H1 (cell line): Measurements from ENCODE around the gene ENO4. TPM values are rescaled to one million over a fixed set of nuclear protein-coding genes. Genes with fewer than 3 reads are reported as not detected.

Source experiments
- CTCF ChIA-PET: fragments of 300-600 bp; sonication (Branson Sonifier 250); formaldehyde crosslinking; loops from one replicate; lab custom pipeline; 2021; ENCODE audit not compliant: partially characterized antibody; lab: Charles Lee
- POLR2A ChIA-PET: fragments of 300-600 bp; sonication (Branson Sonifier 250); formaldehyde crosslinking; loops from one replicate; lab custom pipeline; 2021; ENCODE audit warnings: inconsistent platforms; ENCODE audit not compliant: partially characterized antibody; lab: Charles Lee
- DNase-seq, 2 experiments: peaks; one replicate each; pipeline versions ENCODE4 v3.0.0 to v3.0.0-alpha.2; 2010 to 2022; ENCODE audit warnings: low spot score in 2 of 2, low read depth in 1 of 2, mixed read lengths in 1 of 2
- FAIRE-seq: peaks from 2 replicates; lab custom pipeline; 2011; peaks lifted over from hg19 to GRCh38; lab: Jason Lieb, UNC
- H2AFZ ChIP-seq: 2 replicates; pipeline ENCODE4 v1.8.1; 2012; ENCODE audit warnings: low read length, inconsistent platforms
- H2AK5ac ChIP-seq: 2 replicates; pipeline ENCODE4 v1.6.1; 2013; ENCODE audit warnings: low read depth, low read length
- H2BK120ac ChIP-seq: replicated peaks from 2 replicates; pipeline ENCODE3; 2013; ENCODE audit warnings: low read depth, low read length, inconsistent platforms
- H2BK12ac ChIP-seq: 2 replicates; pipeline ENCODE4 v1.6.1; 2013; ENCODE audit warnings: low read depth, low read length
- H2BK15ac ChIP-seq: 2 replicates; pipeline ENCODE4 v1.6.1; 2013; ENCODE audit warnings: low read length
- H2BK20ac ChIP-seq: 2 replicates; pipeline ENCODE4 v1.6.1; 2013; ENCODE audit warnings: low read length
- H2BK5ac ChIP-seq: 2 replicates; pipeline ENCODE4 v1.6.1; 2013; ENCODE audit warnings: low read depth, low read length
- H3K14ac ChIP-seq: 2 replicates; pipeline ENCODE4 v1.6.1; 2013; ENCODE audit warnings: inconsistent platforms; ENCODE audit not compliant: insufficient read length
- H3K18ac ChIP-seq: 2 replicates; pipeline ENCODE4 v1.6.1; 2013; ENCODE audit warnings: low read length; ENCODE audit errors: extremely low read depth
- H3K23ac ChIP-seq: 2 replicates; pipeline ENCODE4 v1.6.1; 2013; ENCODE audit warnings: inconsistent platforms; ENCODE audit not compliant: insufficient read length
- H3K23me2 ChIP-seq: 2 replicates; pipeline ENCODE4 v1.6.1; 2013; ENCODE audit warnings: low read depth, low read length
- H3K27ac ChIP-seq: 2 replicates; pipeline ENCODE4 v1.6.1; 2011; ENCODE audit warnings: low read depth, low read length, inconsistent platforms
- H3K27me3 ChIP-seq, 4 experiments: replicated peaks in 1 of 4; 1 replicate in 1 of 4; 2 replicates in 3 of 4; pipeline versions ENCODE4 v1.6.1 to v1.8.1; 2011 to 2013; ENCODE audit warnings: low read length in 3 of 4, mild to moderate bottlenecking in 3 of 4, inconsistent platforms in 2 of 4, mixed read lengths in 2 of 4, moderate library complexity in 1 of 4; ENCODE audit not compliant: control insufficient read depth in 3 of 4, insufficient read depth in 3 of 4; ENCODE audit errors: extremely low read depth in 1 of 4
- H3K36me3 ChIP-seq, 4 experiments: 2 replicates each; pipeline versions ENCODE4 v1.6.1 to v1.8.1; 2011 to 2013; ENCODE audit warnings: mild to moderate bottlenecking in 4 of 4, low read length in 3 of 4, moderate library complexity in 2 of 4, control low read depth in 1 of 4, inconsistent platforms in 1 of 4; ENCODE audit not compliant: insufficient read depth in 4 of 4, control insufficient read depth in 2 of 4
- H3K4ac ChIP-seq: replicated peaks from 2 replicates; pipeline ENCODE3; 2013; ENCODE audit warnings: low read length, low read depth, mixed read lengths, inconsistent platforms; ENCODE audit not compliant: insufficient read length
- H3K4me1 ChIP-seq, 4 experiments: replicated peaks in 1 of 4; 1 replicate in 1 of 4; 2 replicates in 3 of 4; pipeline versions ENCODE4 v1.6.1 to v1.8.1; 2011 to 2013; ENCODE audit warnings: low read length in 3 of 4, inconsistent platforms in 2 of 4, mixed read lengths in 1 of 4; ENCODE audit not compliant: insufficient read depth in 4 of 4, control insufficient read depth in 3 of 4
- H3K4me2 ChIP-seq, 2 experiments: 2 replicates each; pipeline versions ENCODE4 v1.6.1 to v1.8.1; 2011 to 2013; ENCODE audit warnings: low read depth in 2 of 2, low read length in 2 of 2, control low read depth in 1 of 2, inconsistent platforms in 1 of 2, mild to moderate bottlenecking in 1 of 2; ENCODE audit not compliant: insufficient read depth in 1 of 2
- H3K4me3 ChIP-seq, 4 experiments: fragments of 200-600, 300-600 bp in 1 of 4; sonication (generic), shearing (Covaris generic), sonication (Bioruptor Twin) in 1 of 4; 2 replicates each; pipeline versions ENCODE4 v1.5.1 to v1.8.1; 2011 to 2016; ENCODE audit warnings: low read length in 4 of 4, low read depth in 3 of 4, control low read depth in 2 of 4, inconsistent platforms in 2 of 4, mild to moderate bottlenecking in 2 of 4, mixed read lengths in 1 of 4, moderate library complexity in 1 of 4; ENCODE audit not compliant: insufficient read depth in 2 of 4; ENCODE audit errors: extremely low read depth in 1 of 4
- H3K56ac ChIP-seq: replicated peaks from 2 replicates; pipeline ENCODE3; 2013; ENCODE audit warnings: low read depth, mild to moderate bottlenecking, mixed read lengths, low read length, inconsistent platforms; ENCODE audit not compliant: insufficient read length
- H3K79me1 ChIP-seq: 2 replicates; pipeline ENCODE4 v1.6.1; 2013; ENCODE audit warnings: low read depth, low read length, control low read depth
- H3K79me2 ChIP-seq, 2 experiments: 2 replicates each; pipeline versions ENCODE4 v1.6.1 to v1.8.1; 2012 to 2013; ENCODE audit warnings: low read length in 2 of 2, mild to moderate bottlenecking in 2 of 2, inconsistent platforms in 1 of 2; ENCODE audit not compliant: insufficient read depth in 2 of 2, control insufficient read depth in 1 of 2
- H3K9ac ChIP-seq, 4 experiments: replicated peaks in 1 of 4; 1 replicate in 1 of 4; 2 replicates in 3 of 4; pipeline versions ENCODE4 v1.6.1 to v1.8.1; 2011 to 2013; ENCODE audit warnings: low read depth in 3 of 4, low read length in 3 of 4, control low read depth in 2 of 4, mild to moderate bottlenecking in 2 of 4, moderate library complexity in 2 of 4, inconsistent platforms in 1 of 4; ENCODE audit errors: extremely low read depth in 1 of 4
- H3K9me3 ChIP-seq, 2 experiments: 2 replicates each; pipeline versions ENCODE4 v1.6.1 to v1.8.1; 2012 to 2013; ENCODE audit warnings: mild to moderate bottlenecking in 2 of 2, moderate library complexity in 2 of 2, control low read depth in 1 of 2, inconsistent platforms in 1 of 2, low read depth in 1 of 2, low read length in 1 of 2, mixed read lengths in 1 of 2; ENCODE audit not compliant: insufficient read depth in 2 of 2
- H4K20me1 ChIP-seq, 2 experiments: replicated peaks in 1 of 2; 2 replicates each; pipeline versions ENCODE3 to v1.8.1; 2011 to 2013; ENCODE audit warnings: inconsistent platforms in 2 of 2, low read length in 2 of 2, mild to moderate bottlenecking in 1 of 2; ENCODE audit not compliant: insufficient read depth in 2 of 2, control insufficient read depth in 1 of 2
- H4K5ac ChIP-seq: 2 replicates; pipeline ENCODE4 v1.6.1; 2013; ENCODE audit warnings: low read length, low read depth, mixed read lengths, inconsistent platforms; ENCODE audit not compliant: insufficient read length
- H4K8ac ChIP-seq: 2 replicates; pipeline ENCODE4 v1.8.0; 2013; ENCODE audit warnings: mild to moderate bottlenecking, moderate library complexity, low read length, inconsistent platforms; ENCODE audit not compliant: insufficient read depth; ENCODE audit errors: extremely low read depth
- H4K91ac ChIP-seq: replicated peaks from 2 replicates; pipeline ENCODE3; 2013; ENCODE audit warnings: low read length, mixed read lengths, inconsistent platforms; ENCODE audit not compliant: insufficient read length
- ATF2 ChIP-seq: IDR thresholded peaks from 2 replicates; pipeline ENCODE4 v1.6.1; 2012; ENCODE audit warnings: low read length, inconsistent platforms
- CHD2 ChIP-seq: IDR thresholded peaks from 2 replicates; pipeline ENCODE4 v1.6.1; 2012; ENCODE audit warnings: low read length, improper control_type of control experiment
- JUN ChIP-seq: IDR thresholded peaks from 2 replicates; pipeline ENCODE4 v1.6.1; 2011; ENCODE audit warnings: low read depth, mild to moderate bottlenecking, improper control_type of control experiment, low read length
- KDM4A ChIP-seq: IDR thresholded peaks from one replicate; pipeline ENCODE4 v1.7.1; 2012; ENCODE audit warnings: low read depth, mild to moderate bottlenecking, moderate library complexity, low read length, inconsistent platforms; ENCODE audit not compliant: severe bottlenecking
- NANOG ChIP-seq: IDR thresholded peaks from 2 replicates; pipeline ENCODE4 v1.6.1; 2011; ENCODE audit warnings: low read length, low read depth, mild to moderate bottlenecking, inconsistent platforms; ENCODE audit not compliant: insufficient read depth, poor library complexity, severe bottlenecking
- POLR2A ChIP-seq, 2 experiments: IDR thresholded peaks; 1 replicate in 1 of 2; 2 replicates in 1 of 2; pipeline ENCODE4 v1.6.1; 2011; ENCODE audit warnings: low read depth in 2 of 2, low read length in 2 of 2, mild to moderate bottlenecking in 2 of 2; ENCODE audit errors: control extremely low read depth in 1 of 2
- RXRA ChIP-seq: IDR thresholded peaks from 2 replicates; pipeline ENCODE4 v1.6.1; 2011; ENCODE audit warnings: low read depth, mild to moderate bottlenecking, low read length, moderate library complexity; ENCODE audit not compliant: insufficient read depth
- SAP30 ChIP-seq: fragments of 300-600 bp; sonication (generic); IDR thresholded peaks from 2 replicates; pipeline ENCODE4 v1.7.1; 2012; ENCODE audit warnings: low read length, moderate library complexity, mild to moderate bottlenecking, inconsistent platforms; ENCODE audit not compliant: insufficient read depth, insufficient replicate concordance
- SIX5 ChIP-seq: IDR thresholded peaks from 2 replicates; pipeline ENCODE4 v1.6.1; 2011; ENCODE audit warnings: mild to moderate bottlenecking, low read depth, low read length
- TAF1 ChIP-seq: IDR thresholded peaks from 2 replicates; pipeline ENCODE4 v1.6.1; 2011; ENCODE audit warnings: mild to moderate bottlenecking, low read depth, low read length
- USF2 ChIP-seq: IDR thresholded peaks from 2 replicates; pipeline ENCODE4 v1.6.1; 2011; ENCODE audit warnings: low read length, improper control_type of control experiment
- YY1 ChIP-seq: IDR thresholded peaks from 2 replicates; pipeline ENCODE4 v1.6.1; 2011; ENCODE audit warnings: low read depth, mild to moderate bottlenecking, low read length
- WGBS, 2 experiments: shearing (Covaris generic) in 1 of 2; methylation state at CpG; one replicate each; pipeline versions ENCODE4 v1.1.6 to v1.1.7; 2013 to 2015; ENCODE audit warnings: low lambda C conversion rate in 2 of 2, mixed read lengths in 2 of 2, inconsistent platforms in 1 of 2, low coverage in 1 of 2, missing lambda C conversion rate in 1 of 2; ENCODE audit not compliant: insufficient replicate concordance in 2 of 2, insufficient coverage in 1 of 2, insufficient read length in 1 of 2; ENCODE audit errors: extremely low coverage in 1 of 2, missing lambda C conversion rate in 1 of 2; 5-methylcytosine and 5-hydroxymethylcytosine counted together
- polyA plus RNA-seq, 7 experiments: library from polyadenylated mRNA; depleted of rRNA in 3 of 7; stranded (reverse) in 5 of 7; unstranded in 2 of 7; fragments of >200 nt in 5 of 7; fragments of 200-250 nt in 2 of 7; gene quantifications; 1 replicate in 5 of 7; 2 replicates in 1 of 7; 4 replicates in 1 of 7; pipeline versions ENCODE4 v1.2.1 to v1.2.3, GENCODE V29; 2011 to 2013; ENCODE audit warnings: missing spikeins in 2 of 7, mixed read lengths in 2 of 7
- total RNA-seq: library from RNA; stranded (reverse); fragmentation: NEBNext Ultra II Directional; extraction: Animal tissue kit (Norgen Biotek cat#: 25700); gene quantifications from 2 replicates; pipeline ENCODE4 v1.2.1, GENCODE V29; 2021

ENO4 gene
- total and polyA plus RNA-seq, 2 of the 8 experiments (the other 6 are each of a cell fraction or from before 2014, with no cell fraction given), result 0.77 TPM; not detected in 1

DNA sequence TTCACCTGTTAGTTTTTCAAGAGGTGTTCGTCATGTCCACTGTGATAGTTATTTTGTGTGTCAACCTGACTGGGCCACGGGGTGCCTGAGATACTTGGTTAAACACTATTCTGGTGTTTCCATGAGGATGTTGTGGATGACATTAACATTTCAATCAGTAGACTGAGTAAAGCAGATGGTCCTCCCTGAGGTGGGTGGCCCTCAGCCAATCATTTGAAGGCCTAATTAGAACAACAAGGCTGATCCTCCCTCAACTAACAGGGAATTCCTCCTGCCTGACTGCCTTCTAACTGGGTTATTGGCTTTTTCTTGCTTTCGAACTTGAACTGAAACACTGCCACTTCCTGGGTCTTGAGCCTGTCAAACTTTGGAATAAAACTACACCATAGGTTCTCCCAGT, 75.8 kb downstream of the ENO4 start:
- no peak overlapping the region for H2BK15ac ChIP-seq
- no peak overlapping the region for H3K4me3 ChIP-seq
- H2BK5ac ChIP-seq, result no peak overlapping the region
- H3K36me3 ChIP-seq, result peaks cover 0 to 8% (median 3%) of the 10 kb centered on the region in 4 experiments; a peak in 2 of 8 replicates
- H4K5ac ChIP-seq, result no peak overlapping the region
- no peak overlapping the region for H3K56ac ChIP-seq
- no peaks in the 10 kb centered on the region for H3K23me2 ChIP-seq
- H3K4me2 ChIP-seq, result no peak overlapping the region
- H2BK120ac ChIP-seq, result no peak overlapping the region
- DNase-seq (no peak), FAIRE-seq (no peak)
- H4K20me1 ChIP-seq, result no peaks in the 10 kb centered on the region
- peaks cover 0 to 4% (median 0%) of the 10 kb centered on the region in 4 experiments; a peak in 1 of 7 replicates for H3K4me1 ChIP-seq
- H4K8ac ChIP-seq, result no peak overlapping the region
- no peak overlapping the region for H3K18ac ChIP-seq
- H2AFZ ChIP-seq, result no peak overlapping the region
- H3K27me3 ChIP-seq, result no peaks in the 10 kb centered on the region
- no peak overlapping the region for H3K9ac ChIP-seq
- no peak overlapping the region for H2BK12ac ChIP-seq
- no peak overlapping the region for H4K91ac ChIP-seq
- H2AK5ac ChIP-seq, result no peak overlapping the region
- no peaks in the 10 kb centered on the region for H3K9me3 ChIP-seq
- H3K4ac ChIP-seq, result no peak overlapping the region
- ChIA-PET CTCF (no interaction called here), POLR2A (no interaction called here)
- no peak overlapping the region for H3K14ac ChIP-seq
- no peaks in the 10 kb centered on the region for H3K79me2 ChIP-seq
- H3K27ac ChIP-seq, result no peak overlapping the region
- 94% methylated on average over 3 of the region's 3 CpGs; no CpG with 5 or more reads in 1 of the 2 experiments for WGBS, 2 experiments
- no peak overlapping the region for H3K23ac ChIP-seq
- no peak overlapping the region for H2BK20ac ChIP-seq
- no peaks in the 10 kb centered on the region for H3K79me1 ChIP-seq
- TF ChIP-seq TAF1, result no peak
- TF ChIP-seq ATF2, result no peak
- no peak for TF ChIP-seq KDM4A
- TF ChIP-seq CHD2, result no peak
- TF ChIP-seq USF2, result no peak
- no peak for TF ChIP-seq YY1
- TF ChIP-seq POLR2A (IDR thresholded peaks at IDR 0.05; ENCODE audit: control extremely low read depth in 1 of 2, low read depth in 2 of 2, low read length in 2 of 2), result no peak
- TF ChIP-seq SIX5, result no peak
- TF ChIP-seq JUN, result no peak
- no peak for TF ChIP-seq RXRA
- TF ChIP-seq NANOG, result no peak
- no peak for TF ChIP-seq SAP30
